Endothelial cell (in vitro differentiated cells): Measurements from ENCODE around the gene LUM. TPM values are rescaled to one million over a fixed set of nuclear protein-coding genes. Genes with fewer than 3 reads are reported as not detected.

ENCODE experiments used
- DNase-seq: peaks from one replicate; pipeline ENCODE4 v3.0.0; 2021; ENCODE audit warnings: low spot score
- H3K27ac Mint-ChIP-seq: one replicate; pipeline ENCODE4 v1.8.0; 2021; ENCODE audit warnings: mixed read lengths, inconsistent platforms; ENCODE audit not compliant: unreplicated experiment
- H3K27me3 Mint-ChIP-seq: one replicate; pipeline ENCODE4 v1.8.0; 2021; ENCODE audit warnings: mild to moderate bottlenecking, moderate library complexity, mixed read lengths, inconsistent platforms; ENCODE audit not compliant: unreplicated experiment
- H3K36me3 Mint-ChIP-seq: one replicate; pipeline ENCODE4 v1.8.0; 2021; ENCODE audit warnings: mild to moderate bottlenecking, low read depth, mixed read lengths, inconsistent platforms; ENCODE audit not compliant: unreplicated experiment
- H3K4me1 Mint-ChIP-seq: one replicate; pipeline ENCODE4 v1.8.0; 2021; ENCODE audit warnings: mild to moderate bottlenecking, mixed read lengths, inconsistent platforms; ENCODE audit not compliant: unreplicated experiment
- H3K4me3 Mint-ChIP-seq: one replicate; pipeline ENCODE4 v1.8.0; 2021; ENCODE audit warnings: mild to moderate bottlenecking, mixed read lengths, inconsistent platforms; ENCODE audit not compliant: unreplicated experiment
- H3K9me3 Mint-ChIP-seq: one replicate; pipeline ENCODE4 v1.8.0; 2021; ENCODE audit warnings: mixed read lengths, inconsistent platforms; ENCODE audit not compliant: unreplicated experiment
- CTCF ChIP-seq: fragments of 200-600 bp; sonication (generic); IDR thresholded peaks from one replicate; pipeline ENCODE4 v1.5.0; 2021; ENCODE audit warnings: antibody characterized with exemption; ENCODE audit not compliant: unreplicated experiment
- total RNA-seq: library from RNA; stranded (reverse); fragmentation: NEBNext Ultra II Directional; extraction: Animal tissue kit (Norgen Biotek cat#: 25700); gene quantifications from one replicate; pipeline ENCODE4 v1.2.1, GENCODE V29; 2021; ENCODE audit not compliant: unreplicated experiment

Gene LUM
- total RNA-seq, 1 donor from 2014 or later = 0.18 TPM

GRCh38 chr12:91070936-91071335, 40.4 kb downstream of the LUM start:
- no peaks in the 10 kb centered on the region for H3K4me1 Mint-ChIP-seq
- H3K9me3 Mint-ChIP-seq = no peaks in the 10 kb centered on the region
- DNase-seq = no peak
- H3K36me3 Mint-ChIP-seq = no peaks in the 10 kb centered on the region
- no peak overlapping the region for H3K27ac Mint-ChIP-seq
- no peak overlapping the region for H3K4me3 Mint-ChIP-seq
- no peak for TF ChIP-seq CTCF
- peaks cover 1% of the 10 kb centered on the region for H3K27me3 Mint-ChIP-seq

GRCh38 chr12:91065396-91065795, 45.9 kb downstream of the LUM start:
- no peaks in the 10 kb centered on the region for H3K36me3 Mint-ChIP-seq
- H3K27ac Mint-ChIP-seq = no peak overlapping the region
- no peak overlapping the region for H3K4me3 Mint-ChIP-seq
- no peak for DNase-seq
- no peak for TF ChIP-seq CTCF
- no peaks in the 10 kb centered on the region for H3K4me1 Mint-ChIP-seq
- H3K27me3 Mint-ChIP-seq = no peaks in the 10 kb centered on the region
- H3K9me3 Mint-ChIP-seq = no peaks in the 10 kb centered on the region

GRCh38 chr12:91064640-91065039, 46.7 kb downstream of the LUM start:
- no peak overlapping the region for H3K27ac Mint-ChIP-seq
- DNase-seq = no peak
- TF ChIP-seq CTCF = no peak
- H3K36me3 Mint-ChIP-seq = no peaks in the 10 kb centered on the region
- no peaks in the 10 kb centered on the region for H3K9me3 Mint-ChIP-seq
- H3K27me3 Mint-ChIP-seq = no peaks in the 10 kb centered on the region
- no peak overlapping the region for H3K4me3 Mint-ChIP-seq
- no peaks in the 10 kb centered on the region for H3K4me1 Mint-ChIP-seq

- no peak for TF ChIP-seq CTCF
- Mint-ChIP-seq H3K27ac (no peak overlapping the region), H3K4me1 (no peaks in the 10 kb centered on the region), H3K4me3 (no peak overlapping the region), H3K36me3 (no peaks in the 10 kb centered on the region), H3K9me3 (no peaks in the 10 kb centered on the region), H3K27me3 (no peaks in the 10 kb centered on the region)
- no peak for DNase-seq
These were observed 50.2 kb downstream of the LUM start for GRCh38 chr12:91061091-91061490.

GRCh38 chr12:91059211-91059610, 52.1 kb downstream of the LUM start:
- Mint-ChIP-seq H3K4me1 (no peaks in the 10 kb centered on the region), H3K27ac (no peak overlapping the region), H3K4me3 (no peak overlapping the region), H3K9me3 (no peaks in the 10 kb centered on the region), H3K27me3 (no peaks in the 10 kb centered on the region), H3K36me3 (no peaks in the 10 kb centered on the region)
- TF ChIP-seq CTCF = no peak
- no peak for DNase-seq
